NT2/D1 (cell line): Measurements from ENCODE around the gene MRPL32.

Experiments used
- DNase-seq: peaks from one replicate; pipeline ENCODE4 v3.0.0-alpha.2; 2011; ENCODE audit warnings: low read depth, low spot score
- H3K27me3 ChIP-seq: 2 replicates; pipeline ENCODE4 v1.6.0; 2011; ENCODE audit warnings: mild to moderate bottlenecking; ENCODE audit not compliant: insufficient read length, insufficient read depth
- H3K36me3 ChIP-seq: 2 replicates; pipeline ENCODE4 v1.6.1; 2011; ENCODE audit warnings: mild to moderate bottlenecking, low read length, mixed read lengths; ENCODE audit not compliant: insufficient read depth, insufficient read length
- H3K4me1 ChIP-seq: 2 replicates; pipeline ENCODE4 v1.5.1; 2011; ENCODE audit not compliant: insufficient read depth, insufficient read length
- H3K4me3 ChIP-seq: 2 replicates; pipeline ENCODE4 v1.5.1; 2011; ENCODE audit warnings: low read depth; ENCODE audit not compliant: insufficient read length
- H3K9ac ChIP-seq: 2 replicates; pipeline ENCODE4 v1.6.0; 2011; ENCODE audit warnings: low read depth; ENCODE audit not compliant: insufficient read length
- H3K9me3 ChIP-seq: 2 replicates; pipeline ENCODE4 v1.5.1; 2011; ENCODE audit warnings: mild to moderate bottlenecking, low read length; ENCODE audit not compliant: insufficient read depth
- SUZ12 ChIP-seq: IDR thresholded peaks from 2 replicates; pipeline ENCODE4 v1.6.1; 2011; ENCODE audit not compliant: insufficient read length, insufficient read depth; ENCODE audit errors: extremely low read depth
- YY1 ChIP-seq: IDR thresholded peaks from 2 replicates; pipeline ENCODE4 v1.6.1; 2011; ENCODE audit not compliant: insufficient read length, insufficient read depth
- ZNF274 ChIP-seq: IDR thresholded peaks from 2 replicates; pipeline ENCODE4 v1.6.1; 2011; ENCODE audit warnings: mild to moderate bottlenecking, low read depth, low read length

Gene MRPL32

GRCh38 chr7:42982604-42983115 lies 50.5 kb downstream of the MRPL32 start:
- no peak overlapping the region for H3K4me3 ChIP-seq
- no peaks in the 10 kb centered on the region for H3K27me3 ChIP-seq
- no peaks in the 10 kb centered on the region for H3K36me3 ChIP-seq
- no peak for DNase-seq
- H3K9ac ChIP-seq = no peak overlapping the region
- no peaks in the 10 kb centered on the region for H3K4me1 ChIP-seq
- H3K9me3 ChIP-seq = peaks cover 29% of the 10 kb centered on the region
- no peak for TF ChIP-seq YY1
- no peak for TF ChIP-seq SUZ12
- TF ChIP-seq ZNF274 = no peak

- no peaks in the 10 kb centered on the region for H3K27me3 ChIP-seq
- TF ChIP-seq ZNF274 = no peak
- TF ChIP-seq SUZ12 = no peak
- TF ChIP-seq YY1 = no peak
- peaks cover 29% of the 10 kb centered on the region for H3K9me3 ChIP-seq
- no peak overlapping the region for H3K4me3 ChIP-seq
- no peak for DNase-seq
- no peaks in the 10 kb centered on the region for H3K36me3 ChIP-seq
- no peaks in the 10 kb centered on the region for H3K4me1 ChIP-seq
- H3K9ac ChIP-seq = no peak overlapping the region
Measured at GRCh38 chr7:42984137-42984536, 52.0 kb downstream of the MRPL32 start.

- Histone ChIP-seq H3K27me3 (no peaks in the 10 kb centered on the region), H3K4me3 (no peak overlapping the region), H3K36me3 (no peaks in the 10 kb centered on the region), H3K4me1 (no peaks in the 10 kb centered on the region), H3K9ac (no peak overlapping the region), H3K9me3 (peaks cover 20% of the 10 kb centered on the region)
- DNase-seq = no peak
- TF ChIP-seq ZNF274 (no peak), SUZ12 (no peak), YY1 (no peak)
Measured at GRCh38 chr7:42986213-42986612, 54.0 kb downstream of the MRPL32 start.

DNA sequence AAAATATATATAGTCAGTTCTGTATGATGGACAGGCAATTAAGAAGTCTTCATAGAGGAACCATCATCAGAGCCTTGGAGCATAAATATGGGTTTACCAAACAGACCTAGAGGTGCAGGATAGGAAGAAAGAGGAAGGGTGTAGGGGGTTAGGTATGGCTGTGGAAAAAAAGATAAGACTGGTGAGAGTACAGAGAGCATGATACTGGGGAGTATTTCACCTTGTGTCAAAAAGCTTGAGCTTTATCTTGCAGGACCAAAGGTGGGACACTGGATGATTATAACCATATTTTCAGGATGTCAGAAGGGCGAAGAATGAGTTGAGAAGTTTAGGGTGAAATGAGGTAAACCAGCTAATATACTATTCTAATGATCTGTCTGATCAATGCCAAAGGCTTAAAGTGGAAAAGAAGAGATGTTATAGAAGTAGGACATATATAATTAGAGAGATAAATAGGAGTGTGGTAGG lies 54.6 kb downstream of the MRPL32 start:
- Histone ChIP-seq H3K36me3 (no peaks in the 10 kb centered on the region), H3K4me3 (no peak overlapping the region), H3K27me3 (no peaks in the 10 kb centered on the region), H3K9me3 (peaks cover 17% of the 10 kb centered on the region), H3K4me1 (no peaks in the 10 kb centered on the region), H3K9ac (no peak overlapping the region)
- TF ChIP-seq YY1 (no peak), SUZ12 (no peak), ZNF274 (no peak)
- no peak for DNase-seq
